ENCODE data around the gene SLC7A1.

DNA sequence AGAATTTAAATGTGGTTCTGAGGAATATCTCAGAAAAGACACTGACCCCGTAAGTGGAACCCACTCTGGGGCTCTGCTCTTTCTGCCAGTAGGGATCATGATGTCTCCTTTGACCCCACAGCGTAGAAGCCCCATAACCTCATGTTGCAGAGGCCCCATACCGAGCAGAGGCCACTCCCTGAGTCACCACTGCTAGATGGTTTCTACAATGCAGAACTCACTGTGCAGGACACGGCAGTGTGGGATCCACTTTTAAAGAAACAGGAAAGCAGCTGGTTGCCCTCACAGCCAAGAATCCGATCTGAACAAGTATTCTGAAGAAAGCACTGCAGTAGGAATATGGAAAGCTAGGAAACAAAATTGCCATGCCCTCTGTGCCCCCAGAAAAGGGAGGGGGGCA is 4.2 kb downstream of the SLC7A1 start:
- TF ChIP-seq ZNF350 (CRISPR knock-in tag; IDR thresholded peaks at IDR 0.05; ENCODE audit: borderline replicate concordance, low read depth) (no peak), KDM4B (CRISPR knock-in tag; IDR thresholded peaks at IDR 0.05) (no peak)
- TF ChIP-seq, protein P1, sequence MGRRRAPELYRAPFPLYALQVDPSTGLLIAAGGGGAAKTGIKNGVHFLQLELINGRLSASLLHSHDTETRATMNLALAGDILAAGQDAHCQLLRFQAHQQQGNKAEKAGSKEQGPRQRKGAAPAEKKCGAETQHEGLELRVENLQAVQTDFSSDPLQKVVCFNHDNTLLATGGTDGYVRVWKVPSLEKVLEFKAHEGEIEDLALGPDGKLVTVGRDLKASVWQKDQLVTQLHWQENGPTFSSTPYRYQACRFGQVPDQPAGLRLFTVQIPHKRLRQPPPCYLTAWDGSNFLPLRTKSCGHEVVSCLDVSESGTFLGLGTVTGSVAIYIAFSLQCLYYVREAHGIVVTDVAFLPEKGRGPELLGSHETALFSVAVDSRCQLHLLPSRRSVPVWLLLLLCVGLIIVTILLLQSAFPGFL (CRISPR knock-in tag; IDR thresholded peaks at IDR 0.05) = no peak
- TF ChIP-seq, protein P2, sequence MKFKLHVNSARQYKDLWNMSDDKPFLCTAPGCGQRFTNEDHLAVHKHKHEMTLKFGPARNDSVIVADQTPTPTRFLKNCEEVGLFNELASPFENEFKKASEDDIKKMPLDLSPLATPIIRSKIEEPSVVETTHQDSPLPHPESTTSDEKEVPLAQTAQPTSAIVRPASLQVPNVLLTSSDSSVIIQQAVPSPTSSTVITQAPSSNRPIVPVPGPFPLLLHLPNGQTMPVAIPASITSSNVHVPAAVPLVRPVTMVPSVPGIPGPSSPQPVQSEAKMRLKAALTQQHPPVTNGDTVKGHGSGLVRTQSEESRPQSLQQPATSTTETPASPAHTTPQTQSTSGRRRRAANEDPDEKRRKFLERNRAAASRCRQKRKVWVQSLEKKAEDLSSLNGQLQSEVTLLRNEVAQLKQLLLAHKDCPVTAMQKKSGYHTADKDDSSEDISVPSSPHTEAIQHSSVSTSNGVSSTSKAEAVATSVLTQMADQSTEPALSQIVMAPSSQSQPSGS (CRISPR knock-in tag; IDR thresholded peaks at IDR 0.05) = no peak
